ENCODE measurements around the gene RAB3IL1. TPM values are rescaled to one million over a fixed set of nuclear protein-coding genes. Genes with fewer than 3 reads are reported as not detected.

The RAB3IL1 gene
- total RNA-seq, 2 donors from 2014 or later: 9.7 to 14.9 TPM

GRCh38 chr11:61935861-61936260 is 18.5 kb upstream of the RAB3IL1 start:
- Mint-ChIP-seq H3K27me3 (ENCODE audit: insufficient read depth) (peaks cover 4% of the 10 kb centered on the region), H3K4me1 (no peaks in the 10 kb centered on the region), H3K4me3 (no peak overlapping the region), H3K36me3 (ENCODE audit: low read depth) (no peaks in the 10 kb centered on the region), H3K9me3 (peaks cover 20% of the 10 kb centered on the region), H3K27ac (no peak overlapping the region)
- no peak for TF ChIP-seq CTCF (conservative IDR thresholded peaks at IDR 0.05)
- no peak overlapping the region for H3K27ac ChIP-seq (ENCODE audit: low read depth, low read length)
- no peaks in the 10 kb centered on the region for H3K27me3 ChIP-seq (ENCODE audit: control insufficient read depth, insufficient read depth, low read length, poor library complexity, severe bottlenecking)
- H3K9me3 ChIP-seq (ENCODE audit: control insufficient read depth, low read length): peaks cover 18% of the 10 kb centered on the region
- no peaks in the 10 kb centered on the region for H3K4me1 ChIP-seq (ENCODE audit: control insufficient read depth, insufficient read depth, low read length)
- H3K4me3 ChIP-seq (ENCODE audit: low read length): no peak overlapping the region
- DNase-seq: no peak
- no peak overlapping the region for H3K9ac ChIP-seq (ENCODE audit: extremely low read depth, low read length, poor library complexity, severe bottlenecking)
- 85 to 88% methylated on average over 2 of the region's 2 CpGs for WGBS, 2 experiments (ENCODE audit: insufficient coverage in 1 of 2, insufficient read length in 1 of 2)
- H3K36me3 ChIP-seq (ENCODE audit: control insufficient read depth, insufficient read depth, low read length): no peaks in the 10 kb centered on the region

DNA sequence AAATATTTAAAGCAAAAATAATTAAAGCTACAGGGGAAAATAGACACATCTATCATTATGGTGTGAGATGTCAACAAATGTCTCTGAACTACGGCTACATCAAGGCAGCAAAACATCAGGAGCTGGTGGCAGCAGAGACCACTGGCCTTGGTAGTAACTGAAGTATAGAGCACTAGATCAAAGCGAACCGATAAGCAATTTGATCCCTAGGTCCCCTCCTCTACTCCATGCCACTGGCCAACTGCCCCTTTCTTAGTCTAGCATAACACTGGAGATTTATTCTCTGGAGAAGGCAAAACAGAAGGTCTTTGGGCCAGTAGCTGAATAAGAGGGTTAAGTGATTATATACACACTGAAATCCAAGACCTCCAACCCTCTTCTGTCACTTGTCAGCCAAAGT is 13.6 kb upstream of the RAB3IL1 start:
- no peaks in the 10 kb centered on the region for H3K36me3 Mint-ChIP-seq (ENCODE audit: low read depth)
- no peak overlapping the region for H3K27ac Mint-ChIP-seq
- H3K27me3 Mint-ChIP-seq (ENCODE audit: insufficient read depth): no peaks in the 10 kb centered on the region
- no peak overlapping the region for H3K9ac ChIP-seq (ENCODE audit: extremely low read depth, low read length, poor library complexity, severe bottlenecking)
- 86 to 94% methylated on average over 1 to 3 of the region's 3 CpGs for WGBS, 2 experiments (ENCODE audit: insufficient coverage in 1 of 2, insufficient read length in 1 of 2)
- H3K9me3 Mint-ChIP-seq: peaks cover 9% of the 10 kb centered on the region
- no peak overlapping the region for H3K27ac ChIP-seq (ENCODE audit: low read depth, low read length)
- DNase-seq: no peak
- no peaks in the 10 kb centered on the region for H3K36me3 ChIP-seq (ENCODE audit: control insufficient read depth, insufficient read depth, low read length)
- no peaks in the 10 kb centered on the region for H3K4me1 ChIP-seq (ENCODE audit: control insufficient read depth, insufficient read depth, low read length)
- H3K4me3 Mint-ChIP-seq: no peak overlapping the region
- no peak overlapping the region for H3K4me3 ChIP-seq (ENCODE audit: low read length)
- no peaks in the 10 kb centered on the region for H3K4me1 Mint-ChIP-seq
- H3K9me3 ChIP-seq (ENCODE audit: control insufficient read depth, low read length): peaks cover under 1% of the 10 kb centered on the region
- no peak for TF ChIP-seq CTCF (conservative IDR thresholded peaks at IDR 0.05)
- no peaks in the 10 kb centered on the region for H3K27me3 ChIP-seq (ENCODE audit: control insufficient read depth, insufficient read depth, low read length, poor library complexity, severe bottlenecking)

DNA sequence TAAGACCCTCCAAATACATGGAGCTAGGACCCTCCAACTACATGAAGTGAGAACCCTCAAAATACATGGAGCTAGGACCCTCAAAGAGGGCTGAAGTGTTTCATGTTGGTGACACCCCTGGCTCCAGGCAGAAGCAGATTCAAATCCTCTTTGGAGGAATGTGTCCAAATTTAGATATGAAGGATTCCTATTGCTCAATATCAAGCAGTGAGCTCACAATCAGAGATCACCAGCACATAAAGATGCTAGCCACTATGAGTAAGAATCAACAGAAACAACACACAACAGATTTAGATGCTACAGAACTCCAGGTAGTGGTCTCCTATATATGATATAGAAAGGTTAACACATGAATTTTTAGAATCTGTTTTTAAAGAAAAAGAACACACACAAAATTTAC is 11.2 kb upstream of the RAB3IL1 start:
- Histone ChIP-seq H3K27ac (ENCODE audit: low read depth, low read length) (no peak overlapping the region), H3K9me3 (ENCODE audit: control insufficient read depth, low read length) (no peaks in the 10 kb centered on the region), H3K4me3 (ENCODE audit: low read length) (no peak overlapping the region), H3K9ac (ENCODE audit: extremely low read depth, low read length, poor library complexity, severe bottlenecking) (no peak overlapping the region), H3K27me3 (ENCODE audit: control insufficient read depth, insufficient read depth, low read length, poor library complexity, severe bottlenecking) (no peaks in the 10 kb centered on the region), H3K4me1 (ENCODE audit: control insufficient read depth, insufficient read depth, low read length) (peaks cover 4% of the 10 kb centered on the region), H3K36me3 (ENCODE audit: control insufficient read depth, insufficient read depth, low read length) (no peaks in the 10 kb centered on the region)
- Mint-ChIP-seq H3K9me3 (peaks cover 7% of the 10 kb centered on the region), H3K4me3 (no peak overlapping the region), H3K36me3 (ENCODE audit: low read depth) (no peaks in the 10 kb centered on the region), H3K27me3 (ENCODE audit: insufficient read depth) (no peaks in the 10 kb centered on the region), H3K4me1 (peaks cover 12% of the 10 kb centered on the region), H3K27ac (no peak overlapping the region)
- DNase-seq: no peak
- no peak for TF ChIP-seq CTCF (conservative IDR thresholded peaks at IDR 0.05)

Measured in endodermal cell (in vitro differentiated cells).